ENCODE measurements around the gene KRTAP21-1. TPM values are rescaled to one million over a fixed set of nuclear protein-coding genes. Genes with fewer than 3 reads are reported as not detected.
"Not testable (repeated sequence)": the region's sequence is repeated elsewhere in the genome, so short reads cannot be mapped to it uniquely, and the experiment has no call there.

The KRTAP21-1 gene
- total RNA-seq: not detected in 2 replicates

DNA sequence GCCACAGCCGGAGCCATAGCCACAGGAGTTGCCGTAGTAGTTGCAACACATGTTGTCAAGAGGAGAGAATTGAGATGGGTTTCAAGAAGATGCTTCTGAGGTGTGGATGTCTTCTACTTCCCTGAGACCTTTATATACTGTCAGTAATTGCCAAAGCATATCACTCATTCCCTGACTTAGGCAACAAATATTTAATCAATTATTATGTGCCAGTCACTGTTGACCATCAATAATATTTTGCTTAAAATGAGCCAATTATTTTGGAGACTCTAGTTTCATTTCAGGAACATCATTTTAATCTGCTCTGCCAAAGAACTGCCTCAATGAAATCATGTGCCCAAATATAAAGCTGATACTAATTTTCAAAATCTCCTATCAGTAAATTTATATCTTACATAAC is at the start of gene KRTAP21-1:
KRTAP21-1 (minus strand) TSS at position 101 of the 400 bp plus-strand sequence; CDS start at position 51, 50 bp downstream.
- DNase-seq (ENCODE audit: low read depth, low spot score): not testable (repeated sequence)

DNA sequence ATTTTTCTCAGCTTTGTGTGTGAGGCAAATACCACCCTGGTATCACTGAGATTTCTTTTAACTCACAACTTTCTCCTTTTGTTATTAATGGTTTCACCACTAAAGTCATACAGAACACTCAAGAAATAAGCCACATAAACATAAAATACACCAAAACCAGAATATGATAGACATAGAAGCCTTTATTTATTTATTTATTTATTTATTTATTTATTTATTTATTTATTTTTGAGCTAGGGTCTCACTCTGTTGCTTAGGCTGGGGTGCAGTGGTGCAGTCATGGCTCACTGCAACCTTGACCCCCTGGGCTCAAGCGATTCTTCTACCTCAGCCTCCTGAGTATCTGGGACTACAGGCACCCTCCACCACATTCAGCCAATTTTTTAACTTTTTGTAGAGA is 45.4 kb upstream of the KRTAP21-1 start:
- no peak for DNase-seq (ENCODE audit: low read depth, low spot score)

DNA sequence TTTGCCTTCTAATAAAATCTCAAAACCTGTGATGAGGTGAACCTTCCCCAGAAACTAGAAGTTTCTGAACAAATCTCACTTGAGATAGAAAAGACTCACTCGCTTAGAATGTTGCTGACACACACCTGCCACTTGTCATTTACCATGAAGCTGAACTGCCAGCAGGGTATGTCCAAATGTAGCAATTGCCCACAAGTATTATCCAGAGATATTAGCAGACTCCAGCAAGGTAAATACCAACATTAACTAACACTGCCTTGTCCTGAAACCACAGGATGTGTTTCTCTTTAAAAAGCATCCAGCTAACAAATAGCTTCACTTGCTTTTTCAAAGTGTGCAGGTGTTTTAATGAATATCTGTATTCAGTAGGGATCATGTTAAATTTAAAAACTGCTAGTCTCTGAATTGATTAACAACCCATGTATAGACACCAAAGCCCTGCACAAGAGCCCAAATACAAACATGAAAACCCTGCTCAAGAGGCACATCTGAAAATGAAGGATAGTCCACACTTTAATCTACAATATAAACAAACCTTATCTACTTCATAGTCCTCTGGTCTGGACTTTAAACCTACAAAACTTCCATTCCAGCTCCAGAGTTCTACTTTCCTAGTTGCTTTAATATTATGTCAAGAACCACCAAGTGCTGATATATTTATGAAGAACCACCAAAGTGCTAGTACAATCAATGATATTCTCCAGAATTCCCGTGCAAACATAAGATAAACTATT is 38.5 kb upstream of the KRTAP21-1 start:
- no peak for DNase-seq (ENCODE audit: low read depth, low spot score)

DNA sequence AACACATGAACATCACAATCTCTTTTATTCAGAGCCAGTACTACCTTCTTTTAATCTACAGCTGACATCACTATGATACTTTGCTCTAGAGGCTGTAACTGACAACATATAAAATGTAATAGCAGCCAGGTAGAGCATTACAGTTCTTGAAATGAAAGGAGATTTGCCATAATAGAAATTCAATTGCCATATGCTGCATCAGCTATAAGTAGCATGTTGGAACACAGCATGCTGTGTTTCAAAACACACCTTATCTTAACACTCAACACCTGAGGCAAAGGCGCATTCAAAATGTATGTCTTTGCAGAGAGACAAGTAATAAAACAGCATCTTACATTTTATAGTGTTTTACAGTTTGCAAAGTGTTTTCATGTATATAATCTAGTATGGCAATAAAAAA is 24.0 kb upstream of the KRTAP21-1 start:
- no peak for DNase-seq (ENCODE audit: low read depth, low spot score)

DNA sequence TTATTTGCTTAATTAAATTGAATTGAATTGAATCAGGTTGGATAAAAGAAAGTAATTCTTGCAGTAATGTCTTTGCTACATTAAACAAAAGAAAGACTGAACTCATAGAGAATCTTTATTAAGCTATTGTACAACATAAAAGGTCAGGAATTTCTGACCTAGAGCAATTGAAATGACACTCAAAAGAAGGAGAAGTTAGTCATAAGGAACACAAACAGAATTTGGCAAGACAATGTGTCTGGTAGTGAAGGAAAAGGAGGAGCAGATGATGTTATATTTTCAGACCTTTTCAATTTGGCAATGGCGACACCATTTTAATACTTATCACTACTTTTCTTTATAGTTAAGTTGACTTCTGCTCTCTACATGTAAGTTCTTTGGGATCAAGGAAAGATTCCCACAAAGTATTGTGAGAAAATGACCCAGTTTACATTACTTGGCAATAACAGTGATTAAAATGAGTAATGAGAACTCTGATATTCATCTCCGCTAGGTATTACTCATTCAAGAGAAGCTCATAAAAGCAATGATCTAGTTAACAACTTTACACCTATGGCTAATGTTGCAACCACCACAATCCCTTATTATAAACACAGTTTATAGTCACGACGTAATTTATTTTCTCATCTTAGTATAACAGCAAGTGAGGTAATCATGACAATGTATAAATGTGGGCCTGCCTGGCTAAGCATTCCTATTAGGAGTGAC is 14.7 kb upstream of the KRTAP21-1 start:
- DNase-seq (ENCODE audit: low read depth, low spot score): no peak

DNA sequence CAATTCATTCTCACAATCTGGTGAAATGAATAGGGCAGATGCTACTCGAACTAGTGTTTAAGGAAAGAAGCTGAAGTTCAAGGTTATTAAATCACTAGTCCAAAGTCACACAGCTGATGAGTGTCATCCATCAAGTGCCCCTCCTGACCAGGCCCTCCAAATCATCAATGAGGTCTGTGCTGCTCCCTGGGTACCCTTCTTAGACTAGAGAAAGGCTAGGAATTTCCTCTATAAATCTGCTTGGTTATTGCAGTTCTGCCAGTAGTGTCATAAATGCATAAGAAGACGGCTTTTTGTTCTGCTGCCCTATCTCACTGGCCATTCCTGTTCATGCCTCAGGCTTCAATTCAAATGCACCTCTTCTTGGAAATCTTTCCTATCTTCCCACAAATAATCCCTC is 5.5 kb upstream of the KRTAP21-1 start:
- no peak for DNase-seq (ENCODE audit: low read depth, low spot score)

DNA sequence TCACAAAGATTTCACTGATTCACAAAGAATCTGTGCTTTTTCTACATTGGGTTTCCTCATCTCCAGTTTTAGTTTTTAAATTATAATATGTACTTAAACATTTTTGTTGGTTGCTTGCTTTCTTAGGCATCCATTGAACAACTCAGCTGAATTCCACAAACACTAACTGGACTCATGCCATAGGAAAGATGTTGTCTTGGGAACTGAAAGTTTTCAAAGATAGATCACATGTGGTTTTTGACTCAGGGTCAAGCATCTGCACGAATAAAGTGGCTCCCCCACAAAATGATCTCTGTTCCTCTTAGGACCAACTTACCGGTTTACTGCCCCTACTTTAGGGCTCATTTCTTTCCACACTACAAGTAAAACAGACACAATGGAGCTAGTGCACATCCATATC is 3.1 kb upstream of the KRTAP21-1 start:
- no peak for DNase-seq (ENCODE audit: low read depth, low spot score)

DNA sequence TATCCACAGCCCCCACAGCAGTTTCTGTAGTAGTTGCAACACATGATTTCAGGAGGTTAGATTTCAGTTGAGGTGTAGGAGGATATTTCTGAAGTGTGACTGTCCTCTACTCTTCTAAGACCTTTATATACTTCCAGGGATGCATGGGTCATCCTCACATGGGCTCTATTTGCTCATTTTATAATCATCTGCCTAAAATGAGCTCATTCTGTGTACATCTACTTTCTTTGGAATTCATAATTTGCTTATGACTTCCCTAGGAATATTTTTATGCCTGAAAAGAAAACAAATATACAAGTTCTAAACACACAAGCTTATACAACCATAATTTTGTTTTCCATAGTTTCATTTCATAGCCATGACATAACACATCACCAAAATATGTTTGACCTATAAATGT is 8.1 kb downstream of the KRTAP21-1 start, which contains the start of gene KRTAP21-2:
KRTAP21-2 (minus strand) TSS at position 101 of the 400 bp plus-strand sequence; CDS start at position 44, 57 bp downstream.
- no peak for DNase-seq (ENCODE audit: low read depth, low spot score)

DNA sequence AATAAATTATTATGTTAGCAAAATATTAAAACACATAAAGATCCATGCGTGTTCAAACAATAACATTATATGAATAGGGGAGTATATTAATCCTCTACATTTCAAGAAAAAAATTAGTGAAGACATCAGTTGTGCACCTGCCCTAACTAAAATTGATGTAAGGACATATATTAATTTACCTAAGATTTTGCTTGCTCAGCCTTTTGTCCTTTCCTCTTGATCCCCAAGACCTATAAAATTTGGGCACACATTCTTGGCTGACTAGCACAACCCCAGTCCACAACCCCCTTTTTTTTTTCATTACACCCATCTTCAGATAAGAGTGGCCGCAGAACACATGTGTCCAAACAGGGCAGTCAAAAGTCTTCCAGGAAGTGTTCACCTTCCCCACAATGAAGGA is 14.8 kb downstream of the KRTAP21-1 start:
- DNase-seq (ENCODE audit: low read depth, low spot score): no peak

DNA sequence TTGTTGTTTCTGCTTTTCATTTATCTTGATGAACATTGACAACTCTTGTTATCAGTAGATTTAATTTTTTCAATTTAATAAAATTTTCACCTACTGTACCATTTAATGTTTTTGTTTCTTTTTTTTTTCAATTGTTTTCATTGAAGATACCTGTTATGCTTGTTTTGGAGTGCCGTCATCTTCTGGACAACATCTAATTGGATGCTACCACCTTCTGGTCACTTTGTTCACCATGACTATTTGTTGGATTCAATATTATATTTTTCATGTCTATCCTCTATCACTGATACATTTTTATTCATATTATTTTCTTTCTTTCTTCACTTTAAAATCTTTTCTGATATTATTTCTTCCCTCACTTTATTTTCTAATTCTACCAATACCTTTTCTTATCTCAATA is 22.2 kb downstream of the KRTAP21-1 start:
- no peak for DNase-seq (ENCODE audit: low read depth, low spot score)

DNA sequence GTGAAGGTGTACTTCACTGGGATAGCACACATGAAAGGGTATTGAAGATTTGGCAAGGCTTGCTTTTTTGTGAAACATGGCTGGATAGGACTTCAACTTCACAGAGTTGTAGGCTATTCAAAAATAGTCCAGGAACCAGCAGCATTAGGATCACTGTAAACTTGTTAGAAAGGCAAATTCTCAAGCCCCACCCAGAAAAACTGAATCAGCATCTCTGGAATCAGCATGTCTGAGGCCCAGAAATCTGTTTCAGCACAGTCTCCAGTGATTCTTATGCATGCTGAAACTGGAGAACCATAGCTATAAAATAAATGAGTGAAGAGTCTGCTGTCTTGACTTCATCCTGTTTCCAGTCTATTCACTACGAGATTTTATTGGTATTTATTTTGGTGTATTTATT is 28.5 kb downstream of the KRTAP21-1 start:
- no peak for DNase-seq (ENCODE audit: low read depth, low spot score)

DNA sequence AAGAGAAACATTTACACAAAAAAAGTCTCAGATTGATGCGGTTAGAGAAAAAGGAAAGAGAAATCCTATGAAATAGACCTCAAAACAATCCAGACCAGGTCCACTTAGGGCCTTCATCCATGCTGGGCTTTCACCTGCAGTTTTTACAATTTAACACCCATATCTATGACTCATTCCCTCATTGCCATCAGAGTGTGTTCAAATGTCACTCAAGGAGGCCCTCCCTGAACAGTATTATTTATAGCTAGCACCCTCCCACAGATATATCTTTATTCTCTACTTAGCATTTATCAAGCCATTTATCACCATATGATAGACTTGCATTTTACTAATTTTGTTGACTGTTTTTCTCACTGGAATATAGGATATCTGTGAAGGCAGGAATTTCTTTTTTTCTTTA is 35.8 kb downstream of the KRTAP21-1 start:
- no peak for DNase-seq (ENCODE audit: low read depth, low spot score)

DNA sequence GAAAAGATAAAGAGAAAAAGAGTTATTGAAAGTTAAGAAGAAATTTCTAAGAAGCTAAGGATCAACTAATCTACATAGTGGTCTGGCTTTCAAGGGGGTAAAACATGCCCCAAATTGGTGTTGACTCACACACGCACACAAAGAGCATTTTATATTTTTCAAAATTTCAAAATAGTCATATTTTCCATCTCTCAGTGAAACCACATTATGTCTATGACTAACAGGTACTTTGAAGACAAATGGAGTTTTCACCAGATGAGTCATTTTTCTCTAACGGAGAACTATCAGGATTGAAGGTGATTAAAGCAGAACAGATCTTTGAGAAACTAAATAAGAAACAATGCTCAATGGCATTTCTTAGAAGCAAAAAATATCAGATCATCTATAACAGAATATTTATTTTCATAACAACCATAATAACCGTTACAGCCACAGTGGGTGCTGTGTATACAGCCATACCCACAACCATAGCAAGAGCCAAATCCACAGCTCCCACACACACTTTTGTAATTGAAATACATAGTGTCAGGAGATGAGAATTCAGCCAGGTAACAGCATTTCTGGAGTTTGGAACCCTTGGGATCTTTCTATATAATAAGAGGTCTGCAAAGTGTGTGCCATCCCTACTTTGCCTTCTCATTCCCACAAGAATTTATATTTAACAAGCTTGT is 36.9 kb downstream of the KRTAP21-1 start, which contains the start of gene KRTAP21-3:
KRTAP21-3 (minus strand) TSS at position 539 of the 671 bp plus-strand sequence; CDS start at position 521, 18 bp downstream.
- no peak for DNase-seq (ENCODE audit: low read depth, low spot score)

DNA sequence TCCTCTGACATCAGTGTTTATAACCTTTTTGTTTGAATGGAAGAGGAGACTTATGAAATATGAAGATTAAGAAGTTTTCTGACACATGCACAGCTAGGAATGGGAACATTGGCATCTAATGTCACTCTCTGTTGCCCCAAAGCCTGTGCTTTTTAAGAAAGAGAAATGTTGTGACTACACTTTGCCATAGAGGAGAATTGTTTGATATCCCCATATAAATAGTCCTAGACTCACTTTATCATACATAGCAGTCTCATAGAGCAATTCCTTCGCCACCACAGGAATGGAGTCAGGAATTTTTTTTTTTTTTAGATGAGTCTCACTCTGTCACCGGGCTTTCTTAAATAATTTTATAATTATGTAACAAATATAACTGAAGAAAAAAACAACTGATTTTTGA is 38.1 kb downstream of the KRTAP21-1 start:
- no peak for DNase-seq (ENCODE audit: low read depth, low spot score)

DNA sequence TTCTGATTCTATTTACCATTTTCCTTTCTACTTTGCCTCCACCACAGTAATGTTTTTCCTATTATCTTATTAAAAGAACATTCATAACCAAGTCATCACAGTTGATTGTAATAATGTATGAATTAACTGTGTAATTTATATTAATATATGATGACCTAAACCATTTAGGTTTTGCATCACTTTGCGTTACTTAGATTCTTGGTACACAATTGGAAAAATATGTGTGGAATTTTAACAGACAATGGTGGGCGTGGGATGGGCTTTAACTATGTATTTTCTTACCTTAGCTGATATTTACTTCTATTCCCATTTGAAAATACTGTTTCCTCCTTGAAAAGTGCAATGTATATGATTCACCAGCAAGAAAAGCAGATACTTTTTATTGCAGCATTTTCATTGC is 40.3 kb downstream of the KRTAP21-1 start:
- DNase-seq (ENCODE audit: low read depth, low spot score): no peak

DNA sequence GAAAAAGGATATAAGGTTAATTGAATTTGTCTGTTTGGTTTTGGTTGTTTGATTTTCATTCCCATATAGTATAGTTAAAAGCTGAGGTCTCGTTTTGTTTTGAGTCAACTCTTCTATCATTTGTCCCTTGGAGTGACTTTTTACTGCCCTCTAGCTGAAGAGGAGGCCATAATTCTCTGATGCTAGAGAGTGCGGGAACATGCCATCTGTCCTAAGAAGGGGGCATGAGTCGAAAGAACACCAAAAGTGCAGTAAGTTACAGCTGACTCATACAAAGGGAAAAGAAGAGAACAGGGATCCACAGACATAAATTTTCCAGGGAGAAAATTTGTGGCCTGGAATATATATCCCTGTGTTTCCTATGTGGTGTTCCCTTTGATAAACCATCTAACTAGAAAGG is 40.8 kb downstream of the KRTAP21-1 start:
- DNase-seq (ENCODE audit: low read depth, low spot score): no peak

DNA sequence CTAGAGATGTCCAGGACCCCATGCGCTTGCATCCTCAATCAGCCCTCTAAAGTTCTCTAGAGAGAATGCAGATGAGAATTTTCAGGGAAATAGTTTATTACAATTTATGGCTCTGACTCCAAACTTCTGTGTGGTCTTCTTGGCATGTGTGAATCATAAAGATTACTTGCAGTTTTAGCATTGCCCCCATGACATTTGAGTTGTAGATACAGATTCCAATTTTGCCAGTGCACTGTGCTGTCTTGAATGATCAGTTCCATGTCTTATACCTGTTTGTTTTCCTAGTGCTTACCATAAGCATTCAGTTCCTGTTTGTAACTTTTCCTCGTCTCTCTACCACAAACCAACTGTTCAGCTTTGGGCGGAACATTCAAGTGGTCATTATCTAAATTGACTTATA is 41.5 kb downstream of the KRTAP21-1 start:
- DNase-seq (ENCODE audit: low read depth, low spot score): no peak

DNA sequence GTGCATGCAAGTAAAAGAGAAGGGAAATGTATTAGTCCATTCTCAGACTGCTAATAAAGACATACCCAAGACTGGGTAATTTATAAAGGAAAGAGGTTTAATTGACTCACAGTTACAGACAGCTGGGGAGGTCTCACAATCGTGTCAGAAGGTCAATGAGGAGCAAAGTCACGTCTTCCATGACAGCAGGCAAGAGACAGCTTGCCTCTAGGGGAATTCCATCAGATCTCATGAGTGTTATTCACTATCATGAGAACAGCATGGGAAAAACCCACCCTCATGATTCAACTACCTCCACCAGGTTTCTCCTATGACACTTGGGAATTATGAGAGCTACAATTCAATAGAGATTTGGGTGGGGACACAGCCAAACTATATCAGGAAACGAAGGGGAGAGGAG is 44.7 kb downstream of the KRTAP21-1 start:
- no peak for DNase-seq (ENCODE audit: low read depth, low spot score)

DNA sequence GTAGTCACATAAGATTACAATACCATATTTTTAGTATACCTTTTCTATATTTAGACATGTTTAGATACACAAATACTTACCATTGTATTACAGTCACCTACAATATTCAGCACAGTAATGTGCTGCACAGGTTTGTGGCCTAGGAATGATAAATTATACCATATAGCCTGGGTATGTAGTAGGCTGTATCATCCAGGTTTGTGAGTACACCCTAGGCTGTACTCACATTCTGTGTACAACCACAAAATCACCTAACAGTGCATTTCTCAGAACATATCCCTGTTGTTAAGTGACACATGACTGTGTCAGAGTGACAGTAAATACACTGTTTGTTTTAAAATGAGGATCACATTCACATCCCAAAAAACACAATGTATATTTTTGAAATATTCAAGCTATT is 47.8 kb downstream of the KRTAP21-1 start:
- DNase-seq (ENCODE audit: low read depth, low spot score): no peak
